Anterior cingulate cortex (tissue), 58 donors: ENCODE measurements around the gene HDAC9.

Experiments used
- DNase-seq, 58 donors: peaks; one replicate each; lab custom pipeline; 2025; lab: John Stamatoyannopoulos, UW

HDAC9 gene

DNA sequence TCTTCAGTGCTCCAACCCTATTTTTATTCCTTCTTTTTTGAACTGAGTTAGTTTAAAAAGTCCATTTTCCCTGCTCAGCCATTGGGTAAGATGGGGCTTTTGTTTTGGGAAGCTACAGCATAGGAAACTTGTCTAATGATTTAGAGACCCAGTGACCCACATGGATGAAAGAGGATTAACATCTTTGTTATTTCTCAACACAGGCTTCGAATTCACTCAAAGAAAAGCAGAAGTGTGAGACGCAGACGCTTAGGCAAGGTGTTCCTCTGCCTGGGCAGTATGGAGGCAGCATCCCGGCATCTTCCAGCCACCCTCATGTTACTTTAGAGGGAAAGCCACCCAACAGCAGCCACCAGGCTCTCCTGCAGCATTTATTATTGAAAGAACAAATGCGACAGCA, 152.0 kb downstream of the HDAC9 start:
- DNase-seq, result no peak

GRCh38 chr7:18648849-18649758, 153.6 kb downstream of the HDAC9 start:
- no peak for DNase-seq

DNA sequence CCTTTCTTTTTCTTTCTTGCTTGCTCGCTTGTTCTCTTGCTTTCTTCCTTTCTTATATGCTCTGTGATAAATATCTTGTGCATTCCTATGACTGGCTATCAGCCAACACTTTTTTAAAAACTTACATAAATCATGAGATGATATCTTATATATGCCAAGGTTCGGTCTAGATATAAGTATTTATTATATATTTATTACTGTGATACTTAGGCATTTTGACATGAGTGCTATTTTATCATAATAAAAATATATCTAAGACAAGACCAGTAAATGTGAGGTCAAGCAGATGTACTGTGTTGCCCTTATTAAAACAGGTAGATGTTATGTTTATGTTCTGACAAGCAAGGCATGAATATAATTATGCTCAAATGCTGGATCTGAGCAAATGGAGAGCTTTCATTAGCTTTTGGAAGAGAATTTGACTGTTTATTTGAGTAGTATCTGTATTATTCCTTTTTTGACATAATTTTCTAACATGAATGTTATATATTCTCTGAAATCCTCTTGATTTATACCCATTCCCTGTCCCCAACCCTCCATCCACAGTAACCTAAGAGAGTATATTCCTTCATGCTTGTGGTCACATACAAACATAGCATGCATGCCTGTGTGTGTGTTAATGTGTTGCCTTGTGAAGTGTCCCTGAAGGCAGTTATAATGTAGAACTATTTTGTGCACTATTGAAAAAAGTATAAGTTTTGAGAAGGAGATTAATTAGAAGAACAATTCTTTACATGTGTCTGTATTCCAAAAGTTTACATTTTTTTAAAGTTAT, 158.0 kb downstream of the HDAC9 start:
- DNase-seq, result no peak

GRCh38 chr7:18654709-18655108, 159.2 kb downstream of the HDAC9 start:
- no peak for DNase-seq

- DNase-seq, result no peak
Observed at GRCh38 chr7:18655506-18655905, 160.0 kb downstream of the HDAC9 start.

DNA sequence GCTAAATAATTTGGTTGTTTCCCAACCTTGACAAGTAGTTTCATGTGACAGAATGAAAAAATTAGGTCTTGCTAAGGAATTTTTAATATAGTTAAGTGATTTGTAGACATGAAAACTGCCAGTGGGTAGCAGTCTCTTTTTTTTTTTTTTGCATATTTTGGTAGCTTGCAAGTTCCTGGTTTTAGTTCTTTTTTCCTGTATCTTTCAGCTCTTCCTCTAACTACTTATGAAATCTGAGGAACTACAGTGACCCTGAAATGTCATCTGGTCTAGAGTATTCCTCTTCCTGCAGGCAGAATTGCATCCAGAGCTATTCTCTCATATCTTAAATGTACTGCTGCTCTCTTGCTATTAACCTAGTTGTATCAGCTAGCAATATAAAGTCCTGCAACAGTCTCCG, 160.4 kb downstream of the HDAC9 start:
- no peak for DNase-seq

- no peak for DNase-seq
Observed at GRCh38 chr7:18656362-18656761, 160.8 kb downstream of the HDAC9 start.

DNA sequence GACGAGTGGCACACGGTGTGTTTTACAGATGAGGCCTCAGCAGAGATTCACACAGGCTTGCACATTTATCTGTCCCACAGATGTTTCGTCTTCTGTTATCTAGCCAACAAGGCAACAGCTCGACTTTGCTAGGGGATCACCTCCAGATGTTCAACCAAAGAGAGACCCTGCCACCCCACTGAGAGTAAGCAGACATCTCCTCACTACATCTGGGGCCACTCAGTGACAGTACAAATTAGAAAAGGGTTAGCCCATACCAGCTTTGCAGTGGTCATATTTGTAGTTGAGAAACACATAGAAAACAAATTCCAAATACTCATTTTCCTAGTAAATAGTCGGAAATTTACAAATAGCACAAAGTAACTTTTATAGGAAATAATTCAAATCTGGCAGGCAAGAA, 164.2 kb downstream of the HDAC9 start:
- no peak for DNase-seq

DNA sequence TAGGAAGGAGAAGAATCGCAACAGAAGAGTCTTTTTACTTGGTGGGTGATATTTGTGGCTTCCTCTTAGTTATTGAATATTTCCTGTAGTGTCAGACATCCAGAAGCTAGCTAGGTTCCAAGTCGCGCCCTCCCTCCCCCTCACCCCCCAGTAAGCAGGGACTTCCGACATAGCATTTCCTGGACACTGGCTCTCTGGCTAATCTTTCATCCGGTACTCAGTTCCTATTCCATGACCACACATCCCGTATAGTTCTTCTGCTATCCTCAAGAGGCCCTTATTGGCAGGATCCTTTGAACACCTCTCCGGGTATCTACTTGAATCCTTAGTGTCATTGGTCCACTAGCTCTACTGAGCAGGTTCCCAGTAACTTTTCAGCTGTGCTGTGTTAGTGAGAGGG, 167.8 kb downstream of the HDAC9 start:
- DNase-seq, result no peak

DNA sequence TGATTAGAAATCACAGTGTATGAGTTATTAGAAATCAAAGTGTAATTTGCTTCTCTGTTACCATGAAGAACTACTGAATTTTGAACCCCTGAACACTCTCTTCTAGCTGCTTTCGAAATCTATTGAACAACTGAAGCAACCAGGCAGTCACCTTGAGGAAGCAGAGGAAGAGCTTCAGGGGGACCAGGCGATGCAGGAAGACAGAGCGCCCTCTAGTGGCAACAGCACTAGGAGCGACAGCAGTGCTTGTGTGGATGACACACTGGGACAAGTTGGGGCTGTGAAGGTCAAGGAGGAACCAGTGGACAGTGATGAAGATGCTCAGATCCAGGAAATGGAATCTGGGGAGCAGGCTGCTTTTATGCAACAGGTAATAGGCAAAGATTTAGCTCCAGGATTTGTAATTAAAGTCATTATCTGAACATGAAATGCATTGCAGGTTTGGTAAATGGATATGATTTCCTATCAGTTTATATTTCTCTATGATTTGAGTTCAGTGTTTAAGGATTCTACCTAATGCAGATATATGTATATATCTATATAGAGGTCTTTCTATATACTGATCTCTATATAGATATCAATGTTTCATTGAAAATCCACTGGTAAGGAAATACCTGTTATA, 170.7 kb downstream of the HDAC9 start:
- peak in 53 of 58 donors; percentile 3 to 85 (median 47) for DNase-seq

GRCh38 chr7:18667466-18667865, 171.9 kb downstream of the HDAC9 start:
- DNase-seq, result no peak

DNA sequence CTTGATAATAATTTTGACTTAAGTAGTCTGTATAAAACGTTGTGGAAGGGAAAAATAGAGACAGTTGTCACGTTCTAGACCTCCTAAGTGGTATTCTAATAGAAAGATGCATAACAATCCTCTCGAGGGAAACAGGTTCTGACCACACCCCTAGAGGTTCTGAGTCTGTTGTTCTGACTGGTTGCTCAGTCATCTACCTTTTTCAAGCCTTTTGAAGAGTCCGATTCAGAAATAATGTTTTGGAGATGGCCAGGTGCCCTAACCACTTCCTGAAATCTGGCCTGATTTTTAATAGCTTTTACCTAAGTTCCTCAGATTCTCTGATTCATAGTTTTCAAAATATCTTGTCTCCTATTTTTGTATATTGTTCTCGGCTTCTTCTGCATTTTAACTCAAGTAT, 175.6 kb downstream of the HDAC9 start:
- no peak for DNase-seq

DNA sequence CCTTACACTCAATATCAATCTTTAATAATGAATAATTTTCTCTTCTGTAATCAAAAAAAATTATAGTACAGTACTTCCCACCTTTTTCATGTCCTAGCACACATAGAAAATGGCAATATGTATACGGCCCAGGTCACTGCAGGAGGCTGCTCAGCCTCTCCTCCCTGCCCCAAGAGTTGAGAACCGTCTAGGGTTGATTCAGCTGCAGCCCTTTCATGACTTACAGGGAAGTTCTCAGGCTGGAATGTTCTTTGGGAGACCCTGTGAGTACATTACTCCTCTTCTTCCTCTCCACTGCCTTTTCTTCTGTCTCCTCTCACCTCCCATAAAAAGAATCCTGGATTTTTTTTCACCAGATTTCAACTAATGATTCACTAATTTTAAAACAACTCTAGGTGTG, 180.0 kb downstream of the HDAC9 start:
- DNase-seq, result no peak

GRCh38 chr7:18679261-18679660, 183.7 kb downstream of the HDAC9 start:
- DNase-seq, result no peak

- DNase-seq, result peak in 9 of 58 donors; percentile 2 to 38 (median 8)
Observed at GRCh38 chr7:18680576-18680975, 185.0 kb downstream of the HDAC9 start.

GRCh38 chr7:18684916-18685315, 189.4 kb downstream of the HDAC9 start:
- DNase-seq, result no peak

DNA sequence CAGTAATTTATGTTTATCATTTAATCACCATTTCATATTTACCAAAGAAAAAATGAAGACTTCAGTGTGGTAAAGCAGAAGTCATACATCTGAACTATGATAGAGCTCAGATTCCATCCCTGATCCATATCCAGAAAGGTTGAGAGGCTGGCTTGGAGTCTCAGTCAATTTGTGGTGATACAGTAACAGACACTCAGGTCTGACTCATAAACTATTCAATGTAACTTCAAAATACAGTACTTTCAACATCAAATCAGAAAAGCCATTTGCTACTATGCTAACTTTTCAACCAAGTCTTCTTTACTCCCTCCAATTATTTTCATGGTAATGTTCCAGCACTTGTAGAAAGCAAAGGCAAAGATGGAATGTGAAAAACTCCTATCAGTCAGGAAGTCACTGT, 190.4 kb downstream of the HDAC9 start:
- no peak for DNase-seq

DNA sequence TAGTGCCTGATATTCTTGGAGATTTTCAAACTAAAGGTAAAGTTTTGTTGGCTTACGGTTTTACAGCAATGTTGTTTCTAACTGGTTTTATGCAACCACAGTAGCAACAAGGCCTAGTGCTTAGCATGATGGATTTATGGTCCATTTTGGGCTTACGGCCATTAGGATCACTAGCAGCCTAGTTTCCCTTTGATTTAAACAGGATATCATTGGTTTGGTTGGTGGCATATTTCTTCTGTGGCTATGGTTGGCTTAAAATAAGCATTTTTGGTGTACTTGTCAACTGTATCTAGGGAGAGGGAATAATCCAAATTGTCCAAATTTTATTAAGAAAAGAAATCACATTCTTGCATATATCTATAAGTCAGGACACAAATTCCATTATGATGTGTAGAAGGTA, 194.0 kb downstream of the HDAC9 start:
- no peak for DNase-seq

- peak in 2 of 58 donors; percentile 1 to 10 for DNase-seq
Observed at GRCh38 chr7:18693406-18693805, 197.9 kb downstream of the HDAC9 start.

GRCh38 chr7:18693816-18694215, 198.3 kb downstream of the HDAC9 start:
- no peak for DNase-seq

GRCh38 chr7:18694484-18694883, 198.9 kb downstream of the HDAC9 start:
- no peak for DNase-seq
